GM23338 (cell line): ENCODE results near the gene SARS2. TPM values are rescaled to one million over a fixed set of nuclear protein-coding genes. Genes with fewer than 3 reads are reported as not detected.
A peak's percentile ranks its signal among the peaks of the same experiment; 100 is the strongest.

Source experiments
- ATAC-seq: fragments of 200-7000 bp; cut with Tn5 transposase; 3 replicates; pipeline ENCODE4 v1.9.1; 2020
- DNase-seq: peaks from one replicate; pipeline ENCODE4 v3.0.0-alpha.2; 2015; ENCODE audit warnings: low spot score
- H2AFZ ChIP-seq: fragments of 200-600 bp; sonication (generic); 2 replicates; pipeline ENCODE4 v1.8.0; 2016; ENCODE audit warnings: antibody characterized with exemption, mild to moderate bottlenecking, moderate library complexity
- H3F3A ChIP-seq: fragments of 200-600 bp; sonication (generic); replicated peaks from 2 replicates; pipeline ENCODE4 v1.8.0; 2017; ENCODE audit warnings: antibody characterized with exemption, mixed run types, low read depth
- H3K27ac ChIP-seq: fragments of 200-600 bp; sonication (generic); 2 replicates; pipeline ENCODE4 v1.6.1; 2016; ENCODE audit warnings: low read depth
- H3K27me3 ChIP-seq: fragments of 200-600 bp; sonication (generic); 2 replicates; pipeline ENCODE4 v1.8.0; 2016; ENCODE audit warnings: mild to moderate bottlenecking, mixed run types, moderate library complexity; ENCODE audit not compliant: insufficient read depth
- H3K36me3 ChIP-seq: fragments of 200-600 bp; sonication (generic); 2 replicates; pipeline ENCODE4 v1.8.0; 2016; ENCODE audit warnings: mild to moderate bottlenecking; ENCODE audit not compliant: insufficient read depth
- H3K4me1 ChIP-seq: fragments of 200-600 bp; sonication (generic); 2 replicates; pipeline ENCODE4 v1.8.0; 2016; ENCODE audit warnings: mild to moderate bottlenecking, moderate library complexity; ENCODE audit not compliant: insufficient read depth
- H3K4me2 ChIP-seq: fragments of 200-600 bp; sonication (generic); 2 replicates; pipeline ENCODE4 v1.7.1; 2017; ENCODE audit warnings: mixed run types
- H3K4me3 ChIP-seq: fragments of 200-600 bp; sonication (generic); 2 replicates; pipeline ENCODE4 v1.6.1; 2016; ENCODE audit warnings: mixed run types
- H3K79me2 ChIP-seq: fragments of 200-600 bp; sonication (generic); replicated peaks from 2 replicates; pipeline ENCODE4 v1.8.0; 2017; ENCODE audit warnings: mild to moderate bottlenecking; ENCODE audit not compliant: insufficient read depth
- H3K9me2 ChIP-seq: fragments of 200-600 bp; sonication (generic); 2 replicates; pipeline ENCODE4 v1.8.0; 2017; ENCODE audit not compliant: insufficient read depth
- H4K20me1 ChIP-seq: fragments of 200-600 bp; sonication (generic); replicated peaks from 2 replicates; pipeline ENCODE4 v1.8.0; 2017; ENCODE audit warnings: mild to moderate bottlenecking; ENCODE audit not compliant: insufficient read depth
- H3K27ac Mint-ChIP-seq: 2 replicates; pipeline ENCODE4 v1.8.0; 2020; ENCODE audit warnings: inconsistent platforms, mild to moderate bottlenecking, moderate library complexity, mixed read lengths
- H3K27me3 Mint-ChIP-seq: 3 replicates; pipeline ENCODE4 v1.8.0; 2022; ENCODE audit warnings: low read depth, mild to moderate bottlenecking, moderate library complexity, mixed read lengths, inconsistent platforms; ENCODE audit not compliant: insufficient read depth, poor library complexity
- H3K36me3 Mint-ChIP-seq: 3 replicates; pipeline ENCODE4 v1.8.0; 2021; ENCODE audit warnings: low read depth, mild to moderate bottlenecking, inconsistent platforms, moderate library complexity, mixed read lengths
- H3K4me1 Mint-ChIP-seq: 3 replicates; pipeline ENCODE4 v1.8.0; 2020; ENCODE audit warnings: mild to moderate bottlenecking, inconsistent platforms, mixed read lengths
- H3K4me3 Mint-ChIP-seq: 3 replicates; pipeline ENCODE4 v1.8.0; 2021; ENCODE audit warnings: moderate library complexity, mild to moderate bottlenecking, inconsistent platforms, mixed read lengths
- H3K9me3 Mint-ChIP-seq: 3 replicates; pipeline ENCODE4 v1.8.0; 2020; ENCODE audit warnings: moderate library complexity, mild to moderate bottlenecking, inconsistent platforms, mixed read lengths
- CREB1 ChIP-seq: fragments of 250-450 bp; sonication (Bioruptor Pico); IDR thresholded peaks from 2 replicates; pipeline ENCODE4 v1.5.0; 2020; ENCODE audit warnings: low read depth, mild to moderate bottlenecking, moderate library complexity
- CTCF ChIP-seq, 2 experiments: fragments of 200-600 bp in 1 of 2; sonication (generic) in 1 of 2; conservative IDR thresholded peaks; 2 replicates each; pipeline versions ENCODE4 v1.5.1 to v1.6.1; 2016 to 2017; ENCODE audit warnings: antibody characterized with exemption in 2 of 2, low read depth in 2 of 2, mild to moderate bottlenecking in 2 of 2, moderate library complexity in 1 of 2
- ETS1 ChIP-seq: IDR thresholded peaks from 2 replicates; pipeline ENCODE4 v1.6.1; 2016; ENCODE audit warnings: antibody characterized with exemption
- EZH2 ChIP-seq: fragments of 200-600 bp; sonication (generic); IDR thresholded peaks from one replicate; pipeline ENCODE4 v1.8.0; 2017; ENCODE audit warnings: antibody characterized with exemption, mild to moderate bottlenecking, low read depth; ENCODE audit not compliant: unreplicated experiment
- EZH2phosphoT487 ChIP-seq: fragments of 200-600 bp; sonication (generic); IDR thresholded peaks from one replicate; pipeline ENCODE4 v1.8.1; 2018; ENCODE audit warnings: antibody characterized with exemption; ENCODE audit not compliant: unreplicated experiment
- JUNB ChIP-seq: IDR thresholded peaks from one replicate; pipeline ENCODE4 v1.6.1; 2016; ENCODE audit warnings: antibody characterized with exemption; ENCODE audit not compliant: unreplicated experiment
- NANOG ChIP-seq: IDR thresholded peaks from 2 replicates; pipeline ENCODE4 v1.6.1; 2016; ENCODE audit warnings: antibody characterized with exemption, borderline replicate concordance
- POLR2AphosphoS5 ChIP-seq: IDR thresholded peaks from 2 replicates; pipeline ENCODE4 v1.6.1; 2016; ENCODE audit warnings: antibody characterized with exemption, low read depth
- REST ChIP-seq: IDR thresholded peaks from one replicate; pipeline ENCODE4 v1.6.1; 2018; ENCODE audit warnings: antibody characterized with exemption; ENCODE audit not compliant: unreplicated experiment
- STAT1 ChIP-seq: IDR thresholded peaks from one replicate; pipeline ENCODE4 v1.6.1; 2016; ENCODE audit warnings: antibody characterized with exemption; ENCODE audit not compliant: unreplicated experiment
- ZNF114 ChIP-seq: fragments of 250-450 bp; sonication (Bioruptor Pico); IDR thresholded peaks from 2 replicates; pipeline ENCODE4 v1.5.0; 2020; ENCODE audit warnings: mild to moderate bottlenecking, moderate library complexity
- polyA plus RNA-seq: library from polyadenylated mRNA; unstranded; fragments of >200 nt; fragmentation: Nextera tagmentation; extraction: Ambion mirVana; gene quantifications from 2 replicates; pipeline ENCODE4 v1.2.1, GENCODE V29; 2016
- total RNA-seq: library from RNA; depleted of rRNA; stranded (reverse); fragments of >200 nt; shearing (Covaris generic); gene quantifications from 2 replicates; pipeline ENCODE4 v1.2.3, GENCODE V29; 2014

The SARS2 gene
- total and polyA plus RNA-seq, 2 experiments from 2014 or later = 70.6 to 75.7 TPM

DNA sequence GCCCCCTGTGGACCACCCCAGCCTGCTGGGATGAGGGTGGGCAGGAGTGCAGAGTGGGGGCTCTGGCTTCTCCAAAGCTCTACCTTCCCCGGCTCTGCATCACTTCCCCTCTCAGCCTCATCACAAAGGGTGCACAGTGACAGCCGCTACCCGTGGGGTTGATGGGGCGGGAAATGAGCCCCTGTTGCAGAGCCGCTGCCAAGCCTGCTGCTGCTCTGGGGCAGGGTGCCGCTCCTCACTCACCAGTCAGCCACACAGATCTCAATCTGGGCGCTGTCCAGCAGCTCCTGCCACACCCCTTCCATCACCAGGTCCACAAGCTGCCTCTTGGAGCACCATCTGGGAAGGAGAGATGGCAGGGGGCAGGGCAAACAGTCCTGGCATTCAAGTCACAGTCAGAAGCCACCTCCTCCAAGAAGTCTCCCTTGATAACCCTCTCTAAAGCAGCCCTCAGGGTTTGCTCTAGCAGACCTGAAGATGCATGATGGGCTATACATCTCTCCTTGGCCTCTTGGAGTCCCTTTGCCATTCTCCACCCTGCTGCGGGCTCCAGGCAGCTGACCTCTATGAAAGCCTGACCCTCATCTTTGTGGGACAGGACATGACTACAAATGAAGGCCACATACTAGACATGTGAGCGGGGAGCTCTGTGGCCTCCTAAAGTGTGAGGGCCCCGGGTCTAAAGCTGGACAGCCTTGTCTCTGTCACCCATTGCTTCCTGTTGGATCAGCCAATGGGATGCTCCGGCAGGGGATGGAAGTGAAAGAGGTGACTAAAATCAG lies 15.9 kb upstream of the SARS2 start:
- Histone ChIP-seq H3K4me1 (no peaks in the 10 kb centered on the region), H4K20me1 (peaks cover 6% of the 10 kb centered on the region; the same call in 1 of the 2 replicates), H3K4me3 (no peak overlapping the region), H3K27ac (no peak overlapping the region), H3K36me3 (no peaks in the 10 kb centered on the region), H3K79me2 (no peaks in the 10 kb centered on the region), H3K4me2 (no peak overlapping the region), H3K27me3 (no peaks in the 10 kb centered on the region), H3F3A (no peaks in the 10 kb centered on the region), H2AFZ (no peak overlapping the region), H3K9me2 (no peaks in the 10 kb centered on the region)
- peaks cover 17% of the 10 kb centered on the region for H3K27me3 Mint-ChIP-seq
- H3K9me3 Mint-ChIP-seq = peaks cover 4% of the 10 kb centered on the region; the same call in 2 of the 3 replicates
- DNase-seq (no peak), ATAC-seq (no peak)
- H3K4me1 Mint-ChIP-seq = no peaks in the 10 kb centered on the region; the same call in 2 of the 3 replicates
- H3K36me3 Mint-ChIP-seq = peaks cover 7% of the 10 kb centered on the region
- H3K4me3 Mint-ChIP-seq = no peak overlapping the region
- TF ChIP-seq JUNB (no peak), REST (peak; percentile 60)
- H3K27ac Mint-ChIP-seq = no peak overlapping the region

DNA sequence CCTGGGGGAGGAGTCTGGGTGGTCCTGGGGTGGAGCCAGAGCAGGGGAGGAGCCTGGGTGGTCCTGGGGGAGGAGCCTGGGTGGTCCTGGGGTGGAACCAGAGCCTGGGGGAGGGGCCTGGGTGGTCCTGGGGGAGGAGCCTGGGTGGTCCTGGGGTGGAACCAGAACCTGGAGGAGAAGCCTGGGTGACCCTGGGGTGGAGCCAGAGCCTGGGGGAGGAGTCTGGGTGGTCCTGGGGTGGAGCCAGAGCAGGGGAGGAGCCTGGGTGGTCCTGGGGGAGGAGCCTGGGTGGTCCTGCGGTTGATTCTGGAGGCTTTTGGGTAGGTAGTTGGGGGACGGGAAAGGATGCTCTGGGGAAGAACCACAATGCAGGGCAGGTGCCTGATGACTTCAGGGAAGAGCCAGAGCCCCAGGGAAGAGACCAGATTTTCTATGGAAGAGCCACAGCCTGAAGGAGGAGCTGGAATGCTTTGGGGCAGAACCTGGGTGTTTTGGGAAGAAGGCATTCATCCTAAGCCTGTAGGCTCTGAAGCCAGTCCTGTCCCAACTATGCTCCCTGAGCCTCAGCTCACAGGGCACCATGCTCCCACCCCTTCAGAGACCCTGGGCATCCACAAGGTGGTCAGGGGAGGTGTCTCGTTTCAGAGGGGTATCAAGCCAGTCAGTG lies 15.1 kb upstream of the SARS2 start:
- Mint-ChIP-seq H3K27me3 (peaks cover 17% of the 10 kb centered on the region), H3K27ac (no peak overlapping the region), H3K4me1 (no peaks in the 10 kb centered on the region; the same call in 2 of the 3 replicates), H3K36me3 (peaks cover 7% of the 10 kb centered on the region), H3K4me3 (no peak overlapping the region), H3K9me3 (peaks cover 4% of the 10 kb centered on the region; the same call in 2 of the 3 replicates)
- H4K20me1 ChIP-seq = no peaks in the 10 kb centered on the region; the same call in 1 of the 2 replicates
- H3K36me3 ChIP-seq = no peaks in the 10 kb centered on the region
- H3K4me2 ChIP-seq = no peak overlapping the region
- ATAC-seq (no peak), DNase-seq (peak; percentile 19)
- H3K27me3 ChIP-seq = no peaks in the 10 kb centered on the region
- H3K79me2 ChIP-seq = no peaks in the 10 kb centered on the region
- H2AFZ ChIP-seq = no peak overlapping the region
- no peaks in the 10 kb centered on the region for H3F3A ChIP-seq
- H3K4me1 ChIP-seq = no peaks in the 10 kb centered on the region
- H3K4me3 ChIP-seq = no peak overlapping the region
- H3K9me2 ChIP-seq = no peaks in the 10 kb centered on the region
- H3K27ac ChIP-seq = no peak overlapping the region
- TF ChIP-seq REST (no peak), POLR2AphosphoS5 (no peak), ETS1 (no peak), CTCF (conservative IDR thresholded peaks at IDR 0.05; ENCODE audit: low read depth in 2 of 2) (no peak), EZH2phosphoT487 (no peak), JUNB (no peak), STAT1 (no peak), EZH2 (no peak), ZNF114 (CRISPR knock-in tag) (no peak), NANOG (no peak), CREB1 (no peak)
